HepG2 (cell line): ENCODE results near the gene ZBTB7A. TPM values are rescaled to one million over a fixed set of nuclear protein-coding genes. Genes with fewer than 3 reads are reported as not detected.
A peak's percentile ranks its signal among the peaks of the same experiment; 100 is the strongest.

Experiments
- AGO2 ChIP-seq: fragments of 200-400 bp; formaldehyde crosslinking; optimal IDR thresholded peaks from 2 replicates; pipeline ENCODE3; 2017; ENCODE audit warnings: mild to moderate bottlenecking, low read depth, low read length, moderate library complexity
- CENPX ChIP-seq: sonication (generic); formaldehyde crosslinking; IDR thresholded peaks from 2 replicates; pipeline ENCODE4 v1.9.0; 2021; ENCODE audit warnings: mild to moderate bottlenecking, missing genetic modification reagents, moderate library complexity
- FOXC1 ChIP-seq: sonication (generic); formaldehyde crosslinking; IDR thresholded peaks from 2 replicates; pipeline ENCODE4 v1.8.0; 2022; ENCODE audit warnings: mild to moderate bottlenecking, missing genetic modification reagents, borderline replicate concordance
- HNRNPUL1 ChIP-seq: fragments of 200-400 bp; formaldehyde crosslinking; IDR thresholded peaks from 2 replicates; pipeline ENCODE4 v1.6.1; 2017; ENCODE audit warnings: low read depth, mild to moderate bottlenecking, low read length, moderate library complexity
- NFRKB ChIP-seq: fragments of 450-650 bp; IDR thresholded peaks from 2 replicates; pipeline ENCODE4 v1.6.1; 2017
- NRL ChIP-seq: sonication (generic); formaldehyde crosslinking; IDR thresholded peaks from 2 replicates; pipeline ENCODE4 v1.5.0; 2020; ENCODE audit warnings: missing genetic modification reagents, mild to moderate bottlenecking, moderate library complexity, borderline replicate concordance
- RORA ChIP-seq: sonication (generic); formaldehyde crosslinking; IDR thresholded peaks from 2 replicates; pipeline ENCODE4 v1.5.0; 2020; ENCODE audit warnings: mild to moderate bottlenecking, missing genetic modification reagents, moderate library complexity
- SKI ChIP-seq: fragments of 450-650 bp; IDR thresholded peaks from one replicate; pipeline ENCODE4 v1.6.1; 2018; ENCODE audit warnings: mild to moderate bottlenecking; ENCODE audit not compliant: partially characterized antibody
- YEATS4 ChIP-seq: sonication (generic); formaldehyde crosslinking; IDR thresholded peaks from 2 replicates; pipeline ENCODE4 v1.4.0; 2020; ENCODE audit warnings: missing genetic modification reagents, borderline replicate concordance
- ZFX ChIP-seq: sonication (generic); formaldehyde crosslinking; IDR thresholded peaks from 2 replicates; pipeline ENCODE4 v1.4.0; 2020; ENCODE audit warnings: mild to moderate bottlenecking, low read depth, missing genetic modification reagents, moderate library complexity
- ZNF235 ChIP-seq: sonication (generic); formaldehyde crosslinking; IDR thresholded peaks from 2 replicates; pipeline ENCODE4 v1.8.1; 2023; ENCODE audit warnings: mild to moderate bottlenecking, missing genetic modification reagents, borderline replicate concordance
- ZNF3 ChIP-seq: IDR thresholded peaks from 2 replicates; pipeline ENCODE4 v1.7.0; 2017; ENCODE audit warnings: inconsistent platforms
- ZNF441 ChIP-seq: sonication (generic); formaldehyde crosslinking; IDR thresholded peaks from 2 replicates; pipeline ENCODE4 v1.7.0; 2021; ENCODE audit warnings: missing genetic modification reagents, borderline replicate concordance
- ZNF720 ChIP-seq: sonication (generic); formaldehyde crosslinking; IDR thresholded peaks from 2 replicates; pipeline ENCODE4 v1.4.0; 2020; ENCODE audit warnings: missing genetic modification reagents
- polyA plus RNA-seq, 8 experiments: library from polyadenylated mRNA; depleted of rRNA in 3 of 8; stranded (reverse) in 7 of 8; unstranded in 1 of 8; fragments of >200 nt; fragmentation: Illumina TruSeq in 4 of 8; extraction: Trizol in 4 of 8; gene quantifications; 2 replicates each; pipeline versions ENCODE4 v1.2.1 to v1.2.3, GENCODE V29; 2011 to 2016; ENCODE audit warnings: low read depth in 4 of 8, missing spikeins in 1 of 8, mixed read lengths in 1 of 8; ENCODE audit not compliant: insufficient read depth in 1 of 8
- total RNA-seq, 5 experiments: library from RNA; depleted of rRNA; stranded (reverse); fragments of >200 nt; fragmentation: Illumina TruSeq; extraction: Trizol; gene quantifications; 2 replicates each; pipeline ENCODE4 v1.2.3, GENCODE V29; 2016; ENCODE audit warnings: low read depth in 1 of 5
- TF ChIP-seq, protein P1 (sequence below): sonication (generic); formaldehyde crosslinking; IDR thresholded peaks from 2 replicates; pipeline ENCODE4 v1.8.0; 2022; ENCODE audit warnings: mild to moderate bottlenecking, missing genetic modification reagents, borderline replicate concordance
- TF ChIP-seq, protein P2 (sequence below): sonication (generic); formaldehyde crosslinking; IDR thresholded peaks from 2 replicates; pipeline ENCODE4 v1.4.0; 2020; ENCODE audit warnings: mild to moderate bottlenecking, missing genetic modification reagents
- TF ChIP-seq, protein P3 (sequence below): sonication (generic); formaldehyde crosslinking; IDR thresholded peaks from 2 replicates; pipeline ENCODE4 v1.4.0; 2020; ENCODE audit warnings: missing genetic modification reagents, mild to moderate bottlenecking, borderline replicate concordance
- TF ChIP-seq, protein P4 (sequence below): sonication (generic); formaldehyde crosslinking; IDR thresholded peaks from 2 replicates; pipeline ENCODE4 v1.8.0; 2022; ENCODE audit warnings: mild to moderate bottlenecking, missing genetic modification reagents
- TF ChIP-seq, protein P5 (sequence below): conservative IDR thresholded peaks from 2 replicates; pipeline ENCODE4 v1.6.1; 2018; ENCODE audit warnings: missing genetic modification reagents

ZBTB7A gene
- total and polyA plus RNA-seq, 2 of the 13 experiments (the other 11 are each of a cell fraction or from before 2014, with no cell fraction given), result 3.6 to 4.0 TPM

DNA sequence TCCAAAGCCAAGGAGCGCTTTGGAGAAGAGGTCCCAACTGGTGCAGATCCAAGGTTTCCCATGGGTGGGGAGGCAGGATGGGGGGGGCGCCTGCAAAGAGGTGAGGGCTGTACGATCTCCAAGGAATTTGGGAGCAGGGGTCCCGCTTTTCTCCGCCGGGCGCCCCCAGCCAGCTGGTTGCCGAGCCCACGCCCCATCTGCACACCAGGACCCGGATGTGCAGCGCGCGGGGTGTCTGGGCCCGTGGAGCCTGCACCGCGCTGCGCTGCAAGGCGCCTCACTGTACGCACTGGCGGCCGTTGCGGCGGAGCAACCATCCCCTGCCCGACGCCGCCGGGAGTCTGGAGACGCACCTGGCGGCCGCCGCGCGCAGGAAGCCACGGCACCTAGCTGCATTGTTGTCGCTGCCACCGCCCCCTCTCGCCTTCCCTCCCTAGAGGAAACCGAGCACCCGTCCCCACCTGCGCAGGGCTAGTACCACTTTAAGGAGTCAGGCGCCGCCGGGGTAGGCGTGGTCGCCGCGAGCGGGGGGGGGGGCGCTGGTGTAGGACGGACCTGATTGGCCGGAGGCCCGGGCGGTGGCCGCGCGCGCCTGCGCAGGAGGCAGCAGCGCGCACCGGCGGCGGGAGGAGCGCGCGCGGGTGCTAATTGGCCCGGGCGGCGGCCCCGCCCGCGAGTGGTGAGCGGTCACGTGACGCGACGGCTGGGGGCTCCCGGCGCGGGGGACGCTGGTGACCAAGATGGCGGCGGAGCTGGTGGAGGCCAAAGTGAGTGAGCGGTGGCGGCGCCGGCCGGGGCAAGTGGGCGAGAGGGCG lies 59.5 kb downstream of the ZBTB7A start, which contains the start of gene PIAS4 (continued):
- TF ChIP-seq, protein P1, sequence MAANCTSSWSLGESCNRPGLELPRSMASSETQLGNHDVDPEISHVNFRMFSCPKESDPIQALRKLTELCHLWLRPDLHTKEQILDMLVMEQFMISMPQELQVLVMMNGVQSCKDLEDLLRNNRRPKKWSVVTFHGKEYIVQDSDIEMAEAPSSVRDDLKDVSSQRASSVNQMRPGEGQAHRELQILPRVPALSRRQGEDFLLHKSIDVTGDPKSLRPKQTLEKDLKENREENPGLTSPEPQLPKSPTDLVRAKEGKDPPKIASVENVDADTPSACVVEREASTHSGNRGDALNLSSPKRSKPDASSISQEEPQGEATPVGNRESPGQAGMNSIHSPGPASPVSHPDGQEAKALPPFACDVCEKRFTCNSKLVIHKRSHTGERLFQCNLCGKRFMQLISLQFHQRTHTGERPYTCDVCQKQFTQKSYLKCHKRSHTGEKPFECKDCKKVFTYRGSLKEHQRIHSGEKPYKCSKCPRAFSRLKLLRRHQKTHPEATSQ, result no peak
- TF ChIP-seq ZNF720 (CRISPR knock-in tag) (0 out of 2 replicates have a peak, but pooled peaks have one; percentile 25), ZNF3 (CRISPR knock-in tag) (no peak), AGO2 (peak; percentile 70), CENPX (CRISPR knock-in tag) (no peak), NRL (CRISPR knock-in tag) (peak; percentile 82; the same call in 1 of the 2 replicates), ZNF235 (peak; percentile 64; the same call in 1 of the 2 replicates), ZFX (CRISPR knock-in tag) (peak; percentile 93), NFRKB (no peak), FOXC1 (CRISPR knock-in tag) (no peak), ZNF441 (CRISPR knock-in tag) (no peak), RORA (CRISPR knock-in tag) (no peak), SKI (peak; percentile 78), HNRNPUL1 (no peak), YEATS4 (CRISPR knock-in tag) (peak; percentile 91)
- TF ChIP-seq, protein P2, sequence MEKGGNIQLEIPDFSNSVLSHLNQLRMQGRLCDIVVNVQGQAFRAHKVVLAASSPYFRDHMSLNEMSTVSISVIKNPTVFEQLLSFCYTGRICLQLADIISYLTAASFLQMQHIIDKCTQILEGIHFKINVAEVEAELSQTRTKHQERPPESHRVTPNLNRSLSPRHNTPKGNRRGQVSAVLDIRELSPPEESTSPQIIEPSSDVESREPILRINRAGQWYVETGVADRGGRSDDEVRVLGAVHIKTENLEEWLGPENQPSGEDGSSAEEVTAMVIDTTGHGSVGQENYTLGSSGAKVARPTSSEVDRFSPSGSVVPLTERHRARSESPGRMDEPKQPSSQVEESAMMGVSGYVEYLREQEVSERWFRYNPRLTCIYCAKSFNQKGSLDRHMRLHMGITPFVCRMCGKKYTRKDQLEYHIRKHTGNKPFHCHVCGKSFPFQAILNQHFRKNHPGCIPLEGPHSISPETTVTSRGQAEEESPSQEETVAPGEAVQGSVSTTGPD (CRISPR knock-in tag), result no peak
- TF ChIP-seq, protein P3, sequence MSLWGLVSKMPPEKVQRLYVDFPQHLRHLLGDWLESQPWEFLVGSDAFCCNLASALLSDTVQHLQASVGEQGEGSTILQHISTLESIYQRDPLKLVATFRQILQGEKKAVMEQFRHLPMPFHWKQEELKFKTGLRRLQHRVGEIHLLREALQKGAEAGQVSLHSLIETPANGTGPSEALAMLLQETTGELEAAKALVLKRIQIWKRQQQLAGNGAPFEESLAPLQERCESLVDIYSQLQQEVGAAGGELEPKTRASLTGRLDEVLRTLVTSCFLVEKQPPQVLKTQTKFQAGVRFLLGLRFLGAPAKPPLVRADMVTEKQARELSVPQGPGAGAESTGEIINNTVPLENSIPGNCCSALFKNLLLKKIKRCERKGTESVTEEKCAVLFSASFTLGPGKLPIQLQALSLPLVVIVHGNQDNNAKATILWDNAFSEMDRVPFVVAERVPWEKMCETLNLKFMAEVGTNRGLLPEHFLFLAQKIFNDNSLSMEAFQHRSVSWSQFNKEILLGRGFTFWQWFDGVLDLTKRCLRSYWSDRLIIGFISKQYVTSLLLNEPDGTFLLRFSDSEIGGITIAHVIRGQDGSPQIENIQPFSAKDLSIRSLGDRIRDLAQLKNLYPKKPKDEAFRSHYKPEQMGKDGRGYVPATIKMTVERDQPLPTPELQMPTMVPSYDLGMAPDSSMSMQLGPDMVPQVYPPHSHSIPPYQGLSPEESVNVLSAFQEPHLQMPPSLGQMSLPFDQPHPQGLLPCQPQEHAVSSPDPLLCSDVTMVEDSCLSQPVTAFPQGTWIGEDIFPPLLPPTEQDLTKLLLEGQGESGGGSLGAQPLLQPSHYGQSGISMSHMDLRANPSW, result no peak
- TF ChIP-seq, protein P4, sequence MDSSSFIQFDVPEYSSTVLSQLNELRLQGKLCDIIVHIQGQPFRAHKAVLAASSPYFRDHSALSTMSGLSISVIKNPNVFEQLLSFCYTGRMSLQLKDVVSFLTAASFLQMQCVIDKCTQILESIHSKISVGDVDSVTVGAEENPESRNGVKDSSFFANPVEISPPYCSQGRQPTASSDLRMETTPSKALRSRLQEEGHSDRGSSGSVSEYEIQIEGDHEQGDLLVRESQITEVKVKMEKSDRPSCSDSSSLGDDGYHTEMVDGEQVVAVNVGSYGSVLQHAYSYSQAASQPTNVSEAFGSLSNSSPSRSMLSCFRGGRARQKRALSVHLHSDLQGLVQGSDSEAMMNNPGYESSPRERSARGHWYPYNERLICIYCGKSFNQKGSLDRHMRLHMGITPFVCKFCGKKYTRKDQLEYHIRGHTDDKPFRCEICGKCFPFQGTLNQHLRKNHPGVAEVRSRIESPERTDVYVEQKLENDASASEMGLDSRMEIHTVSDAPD (CRISPR knock-in tag), result no peak
- TF ChIP-seq, protein P5, sequence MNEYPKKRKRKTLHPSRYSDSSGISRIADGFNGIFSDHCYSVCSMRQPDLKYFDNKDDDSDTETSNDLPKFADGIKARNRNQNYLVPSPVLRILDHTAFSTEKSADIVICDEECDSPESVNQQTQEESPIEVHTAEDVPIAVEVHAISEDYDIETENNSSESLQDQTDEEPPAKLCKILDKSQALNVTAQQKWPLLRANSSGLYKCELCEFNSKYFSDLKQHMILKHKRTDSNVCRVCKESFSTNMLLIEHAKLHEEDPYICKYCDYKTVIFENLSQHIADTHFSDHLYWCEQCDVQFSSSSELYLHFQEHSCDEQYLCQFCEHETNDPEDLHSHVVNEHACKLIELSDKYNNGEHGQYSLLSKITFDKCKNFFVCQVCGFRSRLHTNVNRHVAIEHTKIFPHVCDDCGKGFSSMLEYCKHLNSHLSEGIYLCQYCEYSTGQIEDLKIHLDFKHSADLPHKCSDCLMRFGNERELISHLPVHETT (CRISPR knock-in tag), result no peak; the same call in 1 of the 2 replicates
